Activated naive CD4-positive, alpha-beta T cell treated with anti-CD3 and anti-CD28 coated beads, Interleukin-2, amount 10 ng/mL, durations not matched to agents 7 days and 5 days (primary cell): ENCODE data around the gene DGKD.
A peak's percentile ranks its signal among the peaks of the same experiment; 100 is the strongest.
"Not testable (repeated sequence)": the region's sequence is repeated elsewhere in the genome, so short reads cannot be mapped to it uniquely, and the experiment has no call there.

ENCODE experiments used
- CTCF ChIA-PET: fragments of 350-600 bp; sonication (Branson Sonifier 250); formaldehyde crosslinking; loops from one replicate; lab custom pipeline; 2021; ENCODE audit warnings: antibody characterized with exemption; lab: Charles Lee
- DNase-seq: peaks from one replicate; pipeline ENCODE4 v3.0.0-alpha.2; 2020
- H3K27ac Mint-ChIP-seq: one replicate; pipeline ENCODE4 v1.8.0; 2021; ENCODE audit warnings: mild to moderate bottlenecking, moderate library complexity, mixed read lengths
- H3K27me3 Mint-ChIP-seq: one replicate; pipeline ENCODE4 v1.8.0; 2021; ENCODE audit warnings: mild to moderate bottlenecking, mixed read lengths
- H3K36me3 Mint-ChIP-seq: one replicate; pipeline ENCODE4 v1.8.0; 2021; ENCODE audit warnings: mixed read lengths
- H3K4me1 Mint-ChIP-seq: one replicate; pipeline ENCODE4 v1.8.0; 2021; ENCODE audit warnings: mixed read lengths
- H3K4me3 Mint-ChIP-seq: one replicate; pipeline ENCODE4 v1.8.0; 2021; ENCODE audit warnings: mild to moderate bottlenecking, moderate library complexity, mixed read lengths
- H3K9me3 Mint-ChIP-seq: one replicate; pipeline ENCODE4 v1.8.0; 2021; ENCODE audit warnings: mixed read lengths

Gene DGKD

GRCh38 chr2:233395687-233396086, 41.4 kb downstream of the DGKD start:
- CTCF ChIA-PET = interaction anchor here (0.9 kb wide), 1 partner anchor 9 kb away, joined by 3 read pairs; no protein-coding TSS in a partner anchor
- H3K27me3 Mint-ChIP-seq = no peaks in the 10 kb centered on the region
- H3K9me3 Mint-ChIP-seq = no peaks in the 10 kb centered on the region
- no peak for DNase-seq
- no peak overlapping the region for H3K27ac Mint-ChIP-seq
- H3K4me1 Mint-ChIP-seq = peaks cover 52% of the 10 kb centered on the region
- H3K4me3 Mint-ChIP-seq = no peak overlapping the region
- H3K36me3 Mint-ChIP-seq = peaks cover 49% of the 10 kb centered on the region

GRCh38 chr2:233396726-233397665, 42.7 kb downstream of the DGKD start:
- H3K27me3 Mint-ChIP-seq, DNase-seq, H3K4me3 Mint-ChIP-seq, H3K9me3 Mint-ChIP-seq, CTCF ChIA-PET: not testable (repeated sequence)
- Mint-ChIP-seq H3K36me3 (peaks cover 45% of the 10 kb centered on the region), H3K4me1 (peaks cover 61% of the 10 kb centered on the region), H3K27ac (peak overlapping the region; percentile 50)

- peak; percentile 68 for DNase-seq
- peaks cover 55% of the 10 kb centered on the region for H3K36me3 Mint-ChIP-seq
- CTCF ChIA-PET = interaction anchor here (11.5 kb wide), 1 partner anchor 44 kb away, joined by 196 read pairs; no protein-coding TSS in a partner anchor
- H3K4me3 Mint-ChIP-seq = peak overlapping the region; percentile 29
- no peaks in the 10 kb centered on the region for H3K27me3 Mint-ChIP-seq
- H3K4me1 Mint-ChIP-seq = peaks cover 78% of the 10 kb centered on the region
- no peaks in the 10 kb centered on the region for H3K9me3 Mint-ChIP-seq
- H3K27ac Mint-ChIP-seq = peak overlapping the region; percentile 90
Measured at GRCh38 chr2:233399306-233400225, 45.3 kb downstream of the DGKD start.

DNA sequence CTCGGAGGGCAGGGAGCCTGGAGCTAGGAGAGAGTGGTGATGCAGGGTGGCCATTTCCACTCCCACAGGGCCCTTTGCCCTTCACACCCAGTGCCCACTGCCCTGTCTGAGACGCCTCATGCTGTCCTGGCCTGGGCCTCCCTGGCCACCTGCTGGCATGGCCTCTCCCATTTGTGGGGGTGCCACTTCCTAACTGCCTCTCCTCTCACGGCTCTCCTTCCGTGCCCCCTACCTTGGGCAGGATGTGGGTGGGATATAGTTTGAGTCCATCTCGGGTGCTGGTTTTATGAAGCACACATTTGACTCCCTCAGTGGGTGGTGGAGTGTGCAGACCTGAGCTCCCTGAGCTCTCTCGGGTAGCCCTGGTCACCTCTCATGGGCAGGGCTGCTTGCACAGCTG, 46.0 kb downstream of the DGKD start:
- CTCF ChIA-PET = interaction anchor here (0.8 to 11.5 kb wide), 4 partner anchors 10 to 48 kb away, joined by 3 to 196 read pairs (median 3); no protein-coding TSS in a partner anchor
- Mint-ChIP-seq H3K4me3 (peak overlapping the region; percentile 35), H3K9me3 (no peaks in the 10 kb centered on the region), H3K27me3 (no peaks in the 10 kb centered on the region), H3K27ac (peak overlapping the region; percentile 90), H3K4me1 (peaks cover 76% of the 10 kb centered on the region), H3K36me3 (peaks cover 53% of the 10 kb centered on the region)
- DNase-seq = no peak

GRCh38 chr2:233400961-233401360, 46.7 kb downstream of the DGKD start:
- Mint-ChIP-seq H3K36me3 (peaks cover 49% of the 10 kb centered on the region), H3K27me3 (no peaks in the 10 kb centered on the region), H3K4me3 (peak overlapping the region; percentile 35), H3K9me3 (no peaks in the 10 kb centered on the region), H3K27ac (peak overlapping the region; percentile 90), H3K4me1 (peaks cover 70% of the 10 kb centered on the region)
- DNase-seq = no peak
- CTCF ChIA-PET = interaction anchor here (0.8 to 11.5 kb wide), 4 partner anchors 9 to 47 kb away, joined by 3 to 196 read pairs (median 3); no protein-coding TSS in a partner anchor

GRCh38 chr2:233402346-233402745, 48.1 kb downstream of the DGKD start:
- Mint-ChIP-seq H3K4me3 (no peak overlapping the region), H3K27ac (peak overlapping the region; percentile 49), H3K36me3 (peaks cover 53% of the 10 kb centered on the region), H3K4me1 (peaks cover 69% of the 10 kb centered on the region), H3K27me3 (no peaks in the 10 kb centered on the region), H3K9me3 (no peaks in the 10 kb centered on the region)
- CTCF ChIA-PET = interaction anchor here (1.1 to 11.5 kb wide), 5 partner anchors 16 to 51 kb away, joined by 3 to 196 read pairs (median 3); no protein-coding TSS in a partner anchor
- no peak for DNase-seq

DNA sequence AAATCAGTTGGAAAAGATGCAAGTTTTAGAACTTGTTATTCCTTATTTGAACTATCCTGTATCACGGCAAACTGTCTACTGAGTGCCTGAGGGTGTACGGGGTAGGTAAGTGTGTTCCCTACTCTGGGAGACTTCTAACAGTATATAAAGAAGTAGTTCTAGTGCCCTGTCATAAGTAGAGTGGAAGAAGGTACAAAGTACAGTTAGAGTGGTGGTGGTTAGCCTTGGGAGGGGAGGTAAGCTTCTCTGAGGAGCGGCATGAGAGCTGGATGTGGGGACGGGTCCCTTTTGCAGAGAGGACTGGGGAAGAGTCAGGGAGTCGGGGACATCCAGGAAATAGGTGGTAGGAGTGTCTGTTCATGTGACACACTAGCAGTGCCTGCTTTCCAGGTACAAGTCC, 48.5 kb downstream of the DGKD start:
- CTCF ChIA-PET = interaction anchor here (1.1 to 11.5 kb wide), 5 partner anchors 16 to 50 kb away, joined by 3 to 196 read pairs (median 3); no protein-coding TSS in a partner anchor
- no peak for DNase-seq
- peaks cover 49% of the 10 kb centered on the region for H3K36me3 Mint-ChIP-seq
- H3K27ac Mint-ChIP-seq = peak overlapping the region; percentile 81
- no peaks in the 10 kb centered on the region for H3K9me3 Mint-ChIP-seq
- no peak overlapping the region for H3K4me3 Mint-ChIP-seq
- H3K4me1 Mint-ChIP-seq = peaks cover 69% of the 10 kb centered on the region
- no peaks in the 10 kb centered on the region for H3K27me3 Mint-ChIP-seq

DNA sequence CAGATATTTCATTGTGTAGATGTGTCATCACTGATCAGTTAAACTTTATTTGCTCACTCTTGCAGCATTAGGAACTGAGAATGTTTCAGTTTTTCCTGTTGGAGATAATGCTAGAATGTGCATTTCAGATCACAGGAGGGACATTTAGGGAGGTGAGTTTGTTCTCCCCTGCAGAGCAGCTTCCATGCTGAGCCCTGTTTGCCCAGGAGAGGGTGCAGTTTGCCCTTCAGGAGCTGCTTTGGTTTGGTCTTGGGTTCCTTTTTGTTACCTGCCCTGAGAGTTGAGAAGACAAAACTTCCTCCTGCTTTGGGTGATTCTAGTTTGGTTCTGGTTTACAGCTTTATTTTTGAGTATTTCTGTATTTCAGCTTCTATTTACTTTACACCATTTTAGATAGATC, 49.9 kb downstream of the DGKD start:
- peaks cover 47% of the 10 kb centered on the region for H3K36me3 Mint-ChIP-seq
- DNase-seq = peak; percentile 85
- H3K4me3 Mint-ChIP-seq = no peak overlapping the region
- no peaks in the 10 kb centered on the region for H3K9me3 Mint-ChIP-seq
- peak overlapping the region; percentile 46 for H3K27ac Mint-ChIP-seq
- H3K27me3 Mint-ChIP-seq = no peaks in the 10 kb centered on the region
- H3K4me1 Mint-ChIP-seq = peaks cover 72% of the 10 kb centered on the region
- CTCF ChIA-PET = interaction anchor here (0.7 to 11.5 kb wide), 13 partner anchors 8 to 308 kb away, joined by 3 to 196 read pairs (median 4); partner anchors contain the start of gene UGT1A5

DNA sequence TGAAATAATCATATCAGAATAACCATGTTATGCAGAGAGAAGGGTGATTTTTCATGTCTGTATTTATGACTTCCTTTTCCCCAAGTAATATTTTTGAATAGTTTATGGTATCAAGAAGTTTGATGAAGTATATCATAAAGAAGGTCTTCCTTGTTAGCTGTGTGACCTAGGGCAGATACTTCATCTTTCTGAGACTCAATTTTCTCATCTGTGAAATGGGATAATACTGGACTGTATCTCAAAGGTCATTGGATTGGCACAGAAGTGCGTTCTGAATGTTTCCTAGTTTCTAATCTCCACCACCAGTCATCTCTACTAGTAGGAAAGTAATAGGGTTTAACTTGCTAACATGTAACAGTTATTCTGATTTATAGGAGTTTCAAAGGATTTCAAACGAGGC, 52.6 kb downstream of the DGKD start:
- Mint-ChIP-seq H3K36me3 (peaks cover 52% of the 10 kb centered on the region), H3K4me3 (no peak overlapping the region), H3K9me3 (peaks cover 9% of the 10 kb centered on the region), H3K27ac (no peak overlapping the region), H3K27me3 (no peaks in the 10 kb centered on the region), H3K4me1 (peaks cover 72% of the 10 kb centered on the region)
- CTCF ChIA-PET = interaction anchor here (1.0 to 11.5 kb wide), 4 partner anchors 8 to 37 kb away, joined by 3 to 196 read pairs (median 5); no protein-coding TSS in a partner anchor
- no peak for DNase-seq

DNA sequence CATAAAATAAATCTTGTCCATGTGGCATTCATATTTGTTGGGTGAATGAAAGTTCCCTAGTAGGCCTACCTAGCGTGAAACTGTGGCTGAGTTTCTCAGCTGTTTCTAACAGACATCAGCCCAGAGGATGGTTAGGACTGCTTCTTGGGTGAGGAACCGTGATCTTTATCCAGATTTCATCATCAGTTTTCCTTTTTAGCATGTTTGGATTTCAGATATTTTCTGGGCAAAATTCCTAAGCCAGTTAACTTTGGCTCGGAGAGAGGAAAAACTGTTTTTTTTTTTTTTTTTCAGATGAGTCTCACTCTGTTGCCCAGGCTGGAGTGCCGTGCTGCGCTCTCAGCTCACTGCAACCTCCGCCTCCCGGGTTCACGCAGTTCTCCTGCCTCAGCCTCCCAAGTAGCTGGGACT, 53.5 kb downstream of the DGKD start:
- peaks cover 66% of the 10 kb centered on the region for H3K4me1 Mint-ChIP-seq
- CTCF ChIA-PET = interaction anchor here (1.0 to 11.5 kb wide), 4 partner anchors 7 to 36 kb away, joined by 5 to 196 read pairs (median 5); no protein-coding TSS in a partner anchor
- no peak for DNase-seq
- no peak overlapping the region for H3K4me3 Mint-ChIP-seq
- H3K27me3 Mint-ChIP-seq = no peaks in the 10 kb centered on the region
- H3K9me3 Mint-ChIP-seq = peaks cover 14% of the 10 kb centered on the region
- H3K36me3 Mint-ChIP-seq = peaks cover 56% of the 10 kb centered on the region
- H3K27ac Mint-ChIP-seq = peak overlapping the region; percentile 83

- DNase-seq = peak; percentile 20
- Mint-ChIP-seq H3K9me3 (peaks cover 16% of the 10 kb centered on the region), H3K4me1 (peaks cover 71% of the 10 kb centered on the region), H3K27me3 (no peaks in the 10 kb centered on the region), H3K36me3 (peaks cover 62% of the 10 kb centered on the region), H3K4me3 (no peak overlapping the region), H3K27ac (peak overlapping the region; percentile 83)
- CTCF ChIA-PET = interaction anchor here (1.2 to 11.5 kb wide), 2 partner anchors 9 to 35 kb away, joined by 5 to 196 read pairs; no protein-coding TSS in a partner anchor
Measured at GRCh38 chr2:233408366-233409285, 54.3 kb downstream of the DGKD start.

- peak; percentile 60 for DNase-seq
- Mint-ChIP-seq H3K36me3 (peaks cover 62% of the 10 kb centered on the region), H3K9me3 (peaks cover 16% of the 10 kb centered on the region)
Measured at GRCh38 chr2:233409286-233409991, 55.1 kb downstream of the DGKD start.

More at GRCh38 chr2:233409286-233409991, 55.1 kb downstream of the DGKD start:
- CTCF ChIA-PET = interaction anchor here (1.3 to 11.5 kb wide), 2 partner anchors 9 to 35 kb away, joined by 3 to 196 read pairs; no protein-coding TSS in a partner anchor
- Mint-ChIP-seq H3K27ac (peak overlapping the region; percentile 83), H3K4me3 (no peak overlapping the region), H3K4me1 (peaks cover 73% of the 10 kb centered on the region), H3K27me3 (no peaks in the 10 kb centered on the region)
